ENCODE measurements around the gene MST1R. TPM values are rescaled to one million over a fixed set of nuclear protein-coding genes. Genes with fewer than 3 reads are reported as not detected.

The MST1R gene
- total RNA-seq, 2 donors from 2014 or later: 6.8 to 11.2 TPM

- H3K27me3 ChIP-seq (ENCODE audit: control insufficient read depth, insufficient read depth, low read length, poor library complexity, severe bottlenecking): no peaks in the 10 kb centered on the region
- no peaks in the 10 kb centered on the region for H3K4me1 ChIP-seq (ENCODE audit: control insufficient read depth, insufficient read depth, low read length)
- no peak overlapping the region for H3K27ac Mint-ChIP-seq
- no peak overlapping the region for H3K27ac ChIP-seq (ENCODE audit: low read depth, low read length)
- H3K9me3 Mint-ChIP-seq: no peaks in the 10 kb centered on the region
- H3K4me3 ChIP-seq (ENCODE audit: low read length): peak overlapping the region; percentile 95
- no peak for DNase-seq
- 72 to 73% methylated on average over 3 to 5 of the region's 5 CpGs for WGBS, 2 experiments (ENCODE audit: insufficient coverage in 1 of 2, insufficient read length in 1 of 2)
- H3K9ac ChIP-seq (ENCODE audit: extremely low read depth, low read length, poor library complexity, severe bottlenecking): peak overlapping the region; percentile 69
- H3K36me3 ChIP-seq (ENCODE audit: control insufficient read depth, insufficient read depth, low read length): no peaks in the 10 kb centered on the region
- no peaks in the 10 kb centered on the region for H3K9me3 ChIP-seq (ENCODE audit: control insufficient read depth, low read length)
- H3K36me3 Mint-ChIP-seq (ENCODE audit: low read depth): peaks cover 11% of the 10 kb centered on the region
- no peaks in the 10 kb centered on the region for H3K27me3 Mint-ChIP-seq (ENCODE audit: insufficient read depth)
- peaks cover 3% of the 10 kb centered on the region for H3K4me1 Mint-ChIP-seq
- peak overlapping the region; percentile 88 for H3K4me3 Mint-ChIP-seq
- TF ChIP-seq CTCF (conservative IDR thresholded peaks at IDR 0.05): no peak
These were observed 48.0 kb downstream of the MST1R start for GRCh38 chr3:49855662-49856061.

- Mint-ChIP-seq H3K27ac (no peak overlapping the region), H3K4me1 (no peaks in the 10 kb centered on the region), H3K36me3 (ENCODE audit: low read depth) (peaks cover 32% of the 10 kb centered on the region), H3K27me3 (ENCODE audit: insufficient read depth) (no peaks in the 10 kb centered on the region), H3K9me3 (no peaks in the 10 kb centered on the region), H3K4me3 (no peak overlapping the region)
- Histone ChIP-seq H3K9me3 (ENCODE audit: control insufficient read depth, low read length) (no peaks in the 10 kb centered on the region), H3K36me3 (ENCODE audit: control insufficient read depth, insufficient read depth, low read length) (peaks cover 41% of the 10 kb centered on the region), H3K27me3 (ENCODE audit: control insufficient read depth, insufficient read depth, low read length, poor library complexity, severe bottlenecking) (no peaks in the 10 kb centered on the region), H3K27ac (ENCODE audit: low read depth, low read length) (no peak overlapping the region), H3K4me3 (ENCODE audit: low read length) (no peak overlapping the region), H3K9ac (ENCODE audit: extremely low read depth, low read length, poor library complexity, severe bottlenecking) (no peak overlapping the region), H3K4me1 (ENCODE audit: control insufficient read depth, insufficient read depth, low read length) (no peaks in the 10 kb centered on the region)
- TF ChIP-seq CTCF (conservative IDR thresholded peaks at IDR 0.05): no peak
- 91 to 100% methylated on average over 1 to 3 of the region's 3 CpGs for WGBS, 2 experiments (ENCODE audit: insufficient coverage in 1 of 2, insufficient read length in 1 of 2)
- no peak for DNase-seq
These were observed 58.0 kb downstream of the MST1R start for GRCh38 chr3:49845694-49846093.

- Histone ChIP-seq H3K27me3 (ENCODE audit: control insufficient read depth, insufficient read depth, low read length, poor library complexity, severe bottlenecking) (no peaks in the 10 kb centered on the region), H3K36me3 (ENCODE audit: control insufficient read depth, insufficient read depth, low read length) (peaks cover 41% of the 10 kb centered on the region), H3K4me3 (ENCODE audit: low read length) (no peak overlapping the region), H3K9me3 (ENCODE audit: control insufficient read depth, low read length) (no peaks in the 10 kb centered on the region), H3K27ac (ENCODE audit: low read depth, low read length) (no peak overlapping the region), H3K9ac (ENCODE audit: extremely low read depth, low read length, poor library complexity, severe bottlenecking) (no peak overlapping the region), H3K4me1 (ENCODE audit: control insufficient read depth, insufficient read depth, low read length) (no peaks in the 10 kb centered on the region)
- WGBS, 2 experiments (ENCODE audit: insufficient coverage in 1 of 2, insufficient read length in 1 of 2): 86 to 92% methylated on average over 3 to 5 of the region's 5 CpGs
- H3K36me3 Mint-ChIP-seq (ENCODE audit: low read depth): peaks cover 29% of the 10 kb centered on the region
- no peaks in the 10 kb centered on the region for H3K9me3 Mint-ChIP-seq
- no peaks in the 10 kb centered on the region for H3K4me1 Mint-ChIP-seq
- DNase-seq: no peak
- H3K27me3 Mint-ChIP-seq (ENCODE audit: insufficient read depth): no peaks in the 10 kb centered on the region
- H3K27ac Mint-ChIP-seq: no peak overlapping the region
- no peak overlapping the region for H3K4me3 Mint-ChIP-seq
- TF ChIP-seq CTCF (conservative IDR thresholded peaks at IDR 0.05): no peak
These were observed 59.0 kb downstream of the MST1R start for GRCh38 chr3:49844464-49845183.

All from endodermal cell (in vitro differentiated cells).